ENCODE results near the gene SPNS2. TPM values are rescaled to one million over a fixed set of nuclear protein-coding genes. Genes with fewer than 3 reads are reported as not detected.

Gene SPNS2
- polyA plus RNA-seq, 1 donor from 2014 or later = 39.7 TPM

DNA sequence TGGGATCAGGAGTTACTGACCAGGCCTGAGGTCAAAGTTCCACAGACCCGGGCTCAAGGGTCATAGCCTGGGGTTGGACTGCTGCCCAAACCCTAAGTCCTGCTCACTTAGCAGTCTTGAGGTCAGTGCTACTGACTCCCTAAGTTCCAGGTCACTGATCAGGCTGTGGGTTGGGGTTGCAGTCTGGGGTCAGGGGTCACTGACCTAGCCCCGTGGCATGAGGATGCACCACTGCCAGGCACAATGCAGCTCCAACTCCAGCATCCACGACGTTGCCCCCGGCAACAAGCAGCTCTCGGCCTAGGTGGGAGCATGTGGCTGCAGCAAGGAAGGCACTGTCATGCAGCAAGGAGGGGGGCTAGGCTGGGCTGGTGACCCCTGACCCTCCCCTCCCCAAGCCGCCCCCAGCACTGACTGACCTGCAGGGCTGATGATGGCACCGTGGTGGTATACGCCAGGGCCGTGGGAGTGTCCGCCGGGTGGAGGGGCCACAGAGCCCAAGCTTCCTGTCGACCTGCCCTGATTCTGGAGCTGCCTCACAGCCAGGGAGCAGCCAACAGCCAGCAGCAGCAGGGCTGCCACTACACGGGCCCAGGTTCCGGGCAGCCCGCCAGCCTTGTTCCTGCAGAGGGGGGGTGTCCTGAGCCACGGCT, 60.6 kb downstream of the SPNS2 start:
- no peaks in the 10 kb centered on the region for H4K20me1 ChIP-seq (ENCODE audit: insufficient read depth)
- no peaks in the 10 kb centered on the region for H3K9me2 ChIP-seq (ENCODE audit: insufficient read depth, low read length)
- H3K27ac ChIP-seq (ENCODE audit: low read length) = no peak overlapping the region
- H3K9me3 ChIP-seq (ENCODE audit: low read length) = no peaks in the 10 kb centered on the region
- no peak overlapping the region for H2AFZ ChIP-seq (ENCODE audit: low read depth, low read length)
- TF ChIP-seq, protein P1, sequence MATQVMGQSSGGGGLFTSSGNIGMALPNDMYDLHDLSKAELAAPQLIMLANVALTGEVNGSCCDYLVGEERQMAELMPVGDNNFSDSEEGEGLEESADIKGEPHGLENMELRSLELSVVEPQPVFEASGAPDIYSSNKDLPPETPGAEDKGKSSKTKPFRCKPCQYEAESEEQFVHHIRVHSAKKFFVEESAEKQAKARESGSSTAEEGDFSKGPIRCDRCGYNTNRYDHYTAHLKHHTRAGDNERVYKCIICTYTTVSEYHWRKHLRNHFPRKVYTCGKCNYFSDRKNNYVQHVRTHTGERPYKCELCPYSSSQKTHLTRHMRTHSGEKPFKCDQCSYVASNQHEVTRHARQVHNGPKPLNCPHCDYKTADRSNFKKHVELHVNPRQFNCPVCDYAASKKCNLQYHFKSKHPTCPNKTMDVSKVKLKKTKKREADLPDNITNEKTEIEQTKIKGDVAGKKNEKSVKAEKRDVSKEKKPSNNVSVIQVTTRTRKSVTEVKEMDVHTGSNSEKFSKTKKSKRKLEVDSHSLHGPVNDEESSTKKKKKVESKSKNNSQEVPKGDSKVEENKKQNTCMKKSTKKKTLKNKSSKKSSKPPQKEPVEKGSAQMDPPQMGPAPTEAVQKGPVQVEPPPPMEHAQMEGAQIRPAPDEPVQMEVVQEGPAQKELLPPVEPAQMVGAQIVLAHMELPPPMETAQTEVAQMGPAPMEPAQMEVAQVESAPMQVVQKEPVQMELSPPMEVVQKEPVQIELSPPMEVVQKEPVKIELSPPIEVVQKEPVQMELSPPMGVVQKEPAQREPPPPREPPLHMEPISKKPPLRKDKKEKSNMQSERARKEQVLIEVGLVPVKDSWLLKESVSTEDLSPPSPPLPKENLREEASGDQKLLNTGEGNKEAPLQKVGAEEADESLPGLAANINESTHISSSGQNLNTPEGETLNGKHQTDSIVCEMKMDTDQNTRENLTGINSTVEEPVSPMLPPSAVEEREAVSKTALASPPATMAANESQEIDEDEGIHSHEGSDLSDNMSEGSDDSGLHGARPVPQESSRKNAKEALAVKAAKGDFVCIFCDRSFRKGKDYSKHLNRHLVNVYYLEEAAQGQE (IDR thresholded peaks at IDR 0.05; ENCODE audit: borderline replicate concordance) = no peak
- TF ChIP-seq EZH2 (IDR thresholded peaks at IDR 0.05; ENCODE audit: borderline replicate concordance, insufficient read depth, low read length, poor library complexity, severe bottlenecking) (no peak), POLR2AphosphoS5 (IDR thresholded peaks at IDR 0.05) (no peak), EP300 (conservative IDR thresholded peaks at IDR 0.05; ENCODE audit: poor library complexity, severe bottlenecking) (no peak), RAD21 (conservative IDR thresholded peaks at IDR 0.05) (no peak), TAF1 (IDR thresholded peaks at IDR 0.05; ENCODE audit: low read depth) (no peak), SMC3 (conservative IDR thresholded peaks at IDR 0.05; ENCODE audit: poor library complexity) (no peak), MXI1 (conservative IDR thresholded peaks at IDR 0.05; ENCODE audit: poor library complexity, severe bottlenecking) (no peak)
- TF ChIP-seq, protein P2, sequence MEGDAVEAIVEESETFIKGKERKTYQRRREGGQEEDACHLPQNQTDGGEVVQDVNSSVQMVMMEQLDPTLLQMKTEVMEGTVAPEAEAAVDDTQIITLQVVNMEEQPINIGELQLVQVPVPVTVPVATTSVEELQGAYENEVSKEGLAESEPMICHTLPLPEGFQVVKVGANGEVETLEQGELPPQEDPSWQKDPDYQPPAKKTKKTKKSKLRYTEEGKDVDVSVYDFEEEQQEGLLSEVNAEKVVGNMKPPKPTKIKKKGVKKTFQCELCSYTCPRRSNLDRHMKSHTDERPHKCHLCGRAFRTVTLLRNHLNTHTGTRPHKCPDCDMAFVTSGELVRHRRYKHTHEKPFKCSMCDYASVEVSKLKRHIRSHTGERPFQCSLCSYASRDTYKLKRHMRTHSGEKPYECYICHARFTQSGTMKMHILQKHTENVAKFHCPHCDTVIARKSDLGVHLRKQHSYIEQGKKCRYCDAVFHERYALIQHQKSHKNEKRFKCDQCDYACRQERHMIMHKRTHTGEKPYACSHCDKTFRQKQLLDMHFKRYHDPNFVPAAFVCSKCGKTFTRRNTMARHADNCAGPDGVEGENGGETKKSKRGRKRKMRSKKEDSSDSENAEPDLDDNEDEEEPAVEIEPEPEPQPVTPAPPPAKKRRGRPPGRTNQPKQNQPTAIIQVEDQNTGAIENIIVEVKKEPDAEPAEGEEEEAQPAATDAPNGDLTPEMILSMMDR (IDR thresholded peaks at IDR 0.05; ENCODE audit: poor library complexity, severe bottlenecking) = no peak
- H3K36me3 ChIP-seq (ENCODE audit: insufficient read depth, low read length) = no peaks in the 10 kb centered on the region
- no peaks in the 10 kb centered on the region for H3K27me3 ChIP-seq (ENCODE audit: insufficient read depth, low read depth, low read length)
- no peak overlapping the region for H3K4me2 ChIP-seq (ENCODE audit: low read length)
- H3K79me2 ChIP-seq (replicated peaks; ENCODE audit: insufficient read depth, low read length) = no peaks in the 10 kb centered on the region
- H3K4me3 ChIP-seq (ENCODE audit: low read length) = no peak overlapping the region
- H3F3A ChIP-seq (ENCODE audit: insufficient read depth, low read length, poor library complexity, severe bottlenecking) = peaks cover 8% of the 10 kb centered on the region
- no peak overlapping the region for H3K9ac ChIP-seq (ENCODE audit: low read length)

DNA sequence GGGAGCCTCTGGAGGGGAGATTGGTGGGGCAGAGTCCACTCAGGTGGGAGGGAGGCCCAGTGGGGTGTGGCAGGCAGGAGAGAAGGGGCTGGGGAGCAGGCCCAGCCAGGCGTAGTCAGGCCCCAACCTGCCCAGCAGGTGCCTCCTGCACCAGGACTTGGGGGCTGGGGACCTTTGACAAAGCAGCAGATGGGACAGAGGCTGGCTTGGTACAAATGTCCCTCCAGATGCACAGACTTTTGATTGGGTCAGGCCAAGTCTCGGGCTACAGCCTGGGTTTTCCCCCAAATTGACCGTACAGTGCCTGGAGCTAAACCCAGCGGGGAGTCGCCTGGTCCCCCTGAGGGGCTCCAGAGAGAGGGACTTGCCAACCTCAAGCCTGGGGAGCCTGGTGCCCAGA, 61.3 kb downstream of the SPNS2 start:
- H3K9me3 ChIP-seq (ENCODE audit: low read length) = no peaks in the 10 kb centered on the region
- H3K36me3 ChIP-seq (ENCODE audit: insufficient read depth, low read length) = no peaks in the 10 kb centered on the region
- no peak for TF ChIP-seq POLR2AphosphoS5 (IDR thresholded peaks at IDR 0.05)
- no peak for TF ChIP-seq TAF1 (IDR thresholded peaks at IDR 0.05; ENCODE audit: low read depth)
- no peak for TF ChIP-seq MXI1 (conservative IDR thresholded peaks at IDR 0.05; ENCODE audit: poor library complexity, severe bottlenecking)
- TF ChIP-seq, protein P2 (IDR thresholded peaks at IDR 0.05; ENCODE audit: poor library complexity, severe bottlenecking) = no peak
- no peak for TF ChIP-seq RAD21 (conservative IDR thresholded peaks at IDR 0.05)
- TF ChIP-seq EP300 (conservative IDR thresholded peaks at IDR 0.05; ENCODE audit: poor library complexity, severe bottlenecking) = no peak
- TF ChIP-seq, protein P1 (IDR thresholded peaks at IDR 0.05; ENCODE audit: borderline replicate concordance) = no peak
- H2AFZ ChIP-seq (ENCODE audit: low read depth, low read length) = no peak overlapping the region
- peaks cover 8% of the 10 kb centered on the region for H3F3A ChIP-seq (ENCODE audit: insufficient read depth, low read length, poor library complexity, severe bottlenecking)
- no peaks in the 10 kb centered on the region for H3K9me2 ChIP-seq (ENCODE audit: insufficient read depth, low read length)
- no peaks in the 10 kb centered on the region for H4K20me1 ChIP-seq (ENCODE audit: insufficient read depth)
- H3K27me3 ChIP-seq (ENCODE audit: insufficient read depth, low read depth, low read length) = no peaks in the 10 kb centered on the region
- no peak overlapping the region for H3K27ac ChIP-seq (ENCODE audit: low read length)
- H3K4me3 ChIP-seq (ENCODE audit: low read length) = no peak overlapping the region
- no peak overlapping the region for H3K9ac ChIP-seq (ENCODE audit: low read length)
- no peak overlapping the region for H3K4me2 ChIP-seq (ENCODE audit: low read length)
- H3K79me2 ChIP-seq (replicated peaks; ENCODE audit: insufficient read depth, low read length) = no peaks in the 10 kb centered on the region
